Hematopoietic multipotent progenitor cell treated with erythropoietin and hydrocortisone succinate and interleukin-3 and kit ligand, for 8 days (in vitro differentiated cells): ENCODE data around the gene DNAH14.

ENCODE experiments used
- DNase-seq: peaks from one replicate; pipeline ENCODE4 v3.0.0-alpha.2; 2015

Gene DNAH14

DNA sequence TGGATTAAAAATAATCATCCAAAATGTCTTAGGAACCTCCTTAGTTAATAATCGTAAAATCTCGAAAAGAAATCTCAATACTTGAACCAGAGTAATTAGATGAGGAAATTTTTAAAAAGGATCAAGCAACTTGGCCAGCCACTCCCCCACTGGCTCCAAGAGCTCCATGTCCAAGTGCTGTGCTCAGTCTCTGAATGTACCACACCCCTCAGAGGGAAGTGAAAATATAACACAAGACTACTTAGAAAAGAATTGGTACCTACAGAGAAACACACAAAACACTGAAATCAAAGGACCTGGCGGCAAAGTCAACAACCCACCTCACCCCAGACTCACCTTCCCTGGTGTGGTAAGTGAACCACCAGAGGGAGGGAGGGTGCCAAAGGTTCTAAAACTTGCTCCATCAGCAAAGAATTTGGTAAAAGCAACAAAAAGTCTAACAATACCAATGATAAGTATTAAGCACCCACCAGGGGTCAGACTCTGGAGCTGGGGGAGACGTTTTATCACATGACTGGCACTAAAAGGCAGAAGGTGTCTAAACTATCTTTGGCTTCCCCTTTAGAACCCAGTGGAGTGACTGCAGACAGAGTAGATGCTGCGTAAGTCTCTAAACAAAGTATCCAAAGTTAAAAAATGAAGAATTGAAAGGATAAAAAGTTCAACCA, 484.4 kb downstream of the DNAH14 start:
- no peak for DNase-seq

DNA sequence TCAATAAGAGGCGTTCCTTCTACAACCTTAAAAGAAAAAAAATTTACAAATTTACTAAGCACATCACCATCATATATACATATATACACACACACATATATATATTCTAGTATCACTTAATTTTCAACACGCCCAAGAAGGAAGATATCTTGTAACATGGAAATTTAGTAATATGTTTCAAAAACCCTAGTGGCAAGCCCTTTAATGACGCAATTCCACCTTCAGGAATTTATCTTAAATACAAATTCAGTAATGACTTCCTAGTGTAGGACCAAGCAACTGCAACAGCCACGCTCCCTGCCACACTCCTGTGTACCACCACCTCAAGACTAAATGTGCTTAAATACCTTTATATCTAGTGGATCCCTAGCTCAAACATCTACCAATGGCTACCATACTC, 485.8 kb downstream of the DNAH14 start:
- DNase-seq = no peak

DNA sequence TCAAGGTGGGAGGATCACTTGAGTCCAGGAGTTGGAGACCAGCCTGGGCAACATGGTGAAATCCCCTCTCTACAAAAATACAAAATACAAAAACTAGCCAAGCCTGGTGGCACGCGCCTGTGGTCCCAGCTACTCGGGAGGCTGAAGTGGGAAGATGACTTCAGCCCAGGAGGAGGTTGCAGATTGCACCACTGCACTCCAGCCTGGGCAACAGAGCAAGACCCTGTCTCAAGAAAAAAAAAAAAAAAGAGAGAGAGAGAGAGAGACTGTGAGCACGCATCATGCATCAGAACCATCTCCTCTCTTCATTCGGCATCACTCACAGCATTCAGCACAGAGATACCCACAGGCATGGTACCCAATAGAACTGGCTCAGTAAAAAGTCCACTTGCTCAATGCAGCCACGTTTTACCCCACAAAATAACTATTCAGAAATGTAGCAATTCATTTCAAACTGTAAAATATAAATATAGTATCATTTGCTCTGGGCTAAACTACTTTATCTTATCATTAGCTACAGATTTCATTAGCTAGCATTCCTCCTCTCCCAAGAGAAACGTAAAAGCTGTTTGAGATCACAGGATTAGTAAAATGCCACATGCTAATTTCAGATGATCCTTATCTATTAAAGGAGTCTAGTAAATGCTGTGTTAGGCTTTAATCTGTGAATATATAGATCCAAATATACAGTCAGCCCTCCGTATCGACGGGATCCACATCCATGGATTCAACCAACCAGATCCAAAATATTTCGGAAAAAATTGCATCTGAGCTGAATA, 486.7 kb downstream of the DNAH14 start:
- no peak for DNase-seq

DNA sequence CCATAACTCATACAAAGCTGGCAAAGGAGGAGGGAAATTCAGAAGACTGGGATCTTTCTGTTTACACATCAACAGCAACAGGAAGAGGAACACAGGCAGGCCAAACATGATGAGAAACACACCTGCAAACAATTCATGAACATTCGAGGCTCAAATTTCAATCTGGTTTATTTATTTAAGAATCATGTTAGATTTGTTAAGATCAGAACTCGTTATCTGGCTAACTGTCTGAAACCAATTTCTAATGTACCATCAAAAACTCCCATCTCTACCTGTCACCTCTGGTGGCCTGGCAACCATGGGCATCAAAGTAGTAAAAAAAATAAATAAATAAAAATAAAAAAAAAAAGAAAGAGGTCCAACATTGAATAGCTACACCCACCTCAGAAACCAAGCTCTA, 488.6 kb downstream of the DNAH14 start:
- DNase-seq = no peak

DNA sequence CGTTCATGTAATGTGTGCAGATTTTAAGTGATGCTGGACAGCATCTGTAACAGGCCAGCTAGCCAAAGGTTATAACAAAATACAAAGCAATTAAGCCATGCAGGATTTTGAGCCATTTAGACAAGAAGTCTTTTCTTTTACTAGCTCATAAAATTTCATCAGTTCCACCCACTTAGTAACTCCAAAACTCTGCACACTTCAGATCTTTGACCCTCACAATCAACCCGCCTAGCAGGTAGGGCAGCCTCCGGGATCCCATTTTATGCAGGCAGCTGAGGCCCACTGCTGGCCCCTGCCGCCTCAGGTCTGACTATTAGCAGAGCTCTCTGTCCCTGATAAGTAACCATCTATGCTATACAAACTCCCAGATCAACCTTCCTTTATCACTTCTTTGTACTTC, 489.1 kb downstream of the DNAH14 start:
- DNase-seq = no peak

DNA sequence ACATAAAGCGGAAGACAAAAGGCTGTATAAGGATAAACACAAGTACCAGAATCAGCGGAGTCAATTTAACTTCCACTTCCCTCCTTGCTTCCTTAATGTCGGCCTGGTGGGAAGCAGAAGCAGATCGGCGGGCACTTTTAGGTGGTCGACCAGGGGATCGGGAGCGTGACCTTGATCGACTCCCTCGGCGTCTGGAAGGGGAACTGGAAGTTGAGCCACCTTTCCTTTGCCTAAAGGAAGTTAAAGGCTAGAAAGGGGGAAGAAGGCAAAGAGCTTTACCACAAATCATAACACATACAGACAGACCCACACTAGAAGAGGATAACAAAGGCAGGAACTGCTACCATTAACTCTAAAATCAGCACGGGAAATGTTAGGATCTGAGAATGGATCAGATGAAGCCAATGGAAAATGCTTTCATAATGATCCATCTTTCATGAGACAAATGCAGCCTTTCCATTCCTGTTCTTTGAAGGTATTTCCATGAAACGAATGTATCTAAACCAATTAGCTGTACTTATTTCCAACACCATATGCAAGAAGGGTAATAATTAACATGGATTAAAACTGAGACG, 492.6 kb downstream of the DNAH14 start:
- no peak for DNase-seq

DNA sequence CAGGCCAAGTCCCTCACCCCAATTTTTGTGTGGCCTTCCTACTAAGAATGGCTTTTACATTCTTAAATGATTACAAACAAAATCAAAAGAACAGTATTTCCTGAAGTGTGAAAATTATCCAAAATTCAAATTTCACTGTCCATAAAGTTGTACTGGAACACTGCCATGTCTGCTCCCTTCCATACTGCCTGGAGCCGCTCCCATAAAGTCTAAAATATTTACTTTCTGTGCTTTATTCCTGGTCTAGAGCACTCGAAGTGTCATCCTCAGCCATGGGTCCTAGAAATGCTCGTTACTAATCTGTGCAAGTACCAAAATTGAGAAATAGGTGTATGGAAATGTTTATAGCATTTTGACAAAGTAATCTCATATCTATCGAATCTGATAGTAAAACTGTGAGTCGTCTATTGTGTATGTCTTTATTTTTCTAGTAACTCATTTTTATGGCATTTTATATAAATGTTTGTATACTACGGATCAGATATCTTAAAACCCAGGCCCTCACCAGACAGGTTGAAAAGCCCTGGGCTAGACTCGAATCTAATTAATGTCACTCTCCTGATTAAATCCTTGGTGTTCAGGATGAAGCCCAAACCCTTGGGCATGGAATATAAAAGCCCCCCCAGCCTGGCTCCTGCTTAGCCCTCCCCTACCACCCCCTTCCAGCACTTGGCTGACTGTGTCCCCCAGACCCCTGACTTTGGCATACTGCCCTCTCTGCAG, 493.5 kb downstream of the DNAH14 start:
- DNase-seq = no peak

DNA sequence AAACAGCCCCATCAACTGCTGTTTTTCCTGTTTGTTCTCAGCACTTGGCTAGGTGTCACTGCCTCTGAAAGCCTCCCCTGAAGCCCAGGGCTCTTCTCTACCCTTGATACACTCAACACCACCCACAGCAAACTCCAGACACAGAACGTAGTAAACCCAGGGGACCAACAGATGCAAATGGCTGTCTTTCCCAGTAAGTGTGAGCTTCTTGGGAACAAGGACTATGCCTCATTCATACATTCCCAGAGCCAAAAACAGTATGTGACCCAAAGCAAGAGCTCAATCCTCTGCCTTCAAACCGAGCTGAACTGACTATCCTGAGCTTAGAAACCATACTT, 494.0 kb downstream of the DNAH14 start:
- DNase-seq = no peak

DNA sequence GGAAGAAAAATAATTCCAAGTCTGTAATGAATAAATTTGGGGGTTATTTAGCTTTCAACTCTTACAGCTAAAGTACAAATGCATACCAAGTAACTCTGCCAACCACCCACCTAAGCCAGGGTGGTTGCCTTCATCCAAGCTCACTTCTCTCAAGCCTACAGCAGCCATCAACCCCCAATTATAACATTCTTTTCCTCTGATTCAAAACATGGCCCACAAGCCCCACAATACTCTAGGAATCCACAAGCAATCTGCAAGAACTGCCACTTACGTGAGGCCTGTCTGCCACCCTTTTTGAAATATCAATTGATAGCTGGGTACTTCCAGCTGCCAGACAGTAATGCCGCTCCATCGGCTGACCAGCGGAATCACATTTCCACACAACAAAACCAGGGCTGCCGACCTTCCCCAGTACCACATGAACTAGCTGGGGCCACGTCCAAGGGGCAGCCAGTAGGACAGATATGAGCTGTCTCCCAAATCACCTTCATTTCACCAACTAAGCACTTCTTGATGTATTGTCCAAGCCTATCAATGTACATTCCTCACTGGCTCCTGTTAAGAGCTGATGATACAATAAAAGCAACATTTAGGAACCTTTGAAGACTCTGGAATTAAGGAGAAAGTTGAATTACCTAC, 495.2 kb downstream of the DNAH14 start:
- no peak for DNase-seq

DNA sequence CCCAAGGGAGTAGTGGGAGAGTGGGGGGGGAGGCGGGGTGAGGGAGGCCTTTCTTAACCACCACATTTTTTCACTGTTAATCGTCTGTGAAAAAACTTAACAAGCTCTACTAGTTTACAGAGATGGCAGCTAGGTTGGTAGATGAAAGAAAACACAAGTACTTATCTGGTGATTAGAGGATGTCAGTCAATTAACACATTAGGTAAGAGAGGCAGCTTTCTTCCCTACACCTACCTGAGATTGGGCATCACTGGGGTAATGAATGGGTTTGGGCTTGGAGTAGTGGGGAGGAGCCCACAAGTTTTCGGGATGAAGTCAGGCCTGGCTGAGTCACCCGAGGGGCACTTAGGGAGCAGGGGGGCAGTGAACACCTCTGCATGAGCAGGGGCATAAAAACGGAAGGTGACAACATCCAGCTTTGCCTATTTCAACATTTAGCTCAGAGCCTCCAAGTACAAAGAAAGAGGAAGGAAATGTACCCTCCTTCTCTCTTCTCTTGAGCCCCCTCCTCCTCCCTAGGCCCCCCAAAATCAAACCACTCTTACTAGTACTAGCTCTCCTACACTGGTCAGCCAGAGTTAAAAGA, 495.8 kb downstream of the DNAH14 start:
- DNase-seq = no peak

DNA sequence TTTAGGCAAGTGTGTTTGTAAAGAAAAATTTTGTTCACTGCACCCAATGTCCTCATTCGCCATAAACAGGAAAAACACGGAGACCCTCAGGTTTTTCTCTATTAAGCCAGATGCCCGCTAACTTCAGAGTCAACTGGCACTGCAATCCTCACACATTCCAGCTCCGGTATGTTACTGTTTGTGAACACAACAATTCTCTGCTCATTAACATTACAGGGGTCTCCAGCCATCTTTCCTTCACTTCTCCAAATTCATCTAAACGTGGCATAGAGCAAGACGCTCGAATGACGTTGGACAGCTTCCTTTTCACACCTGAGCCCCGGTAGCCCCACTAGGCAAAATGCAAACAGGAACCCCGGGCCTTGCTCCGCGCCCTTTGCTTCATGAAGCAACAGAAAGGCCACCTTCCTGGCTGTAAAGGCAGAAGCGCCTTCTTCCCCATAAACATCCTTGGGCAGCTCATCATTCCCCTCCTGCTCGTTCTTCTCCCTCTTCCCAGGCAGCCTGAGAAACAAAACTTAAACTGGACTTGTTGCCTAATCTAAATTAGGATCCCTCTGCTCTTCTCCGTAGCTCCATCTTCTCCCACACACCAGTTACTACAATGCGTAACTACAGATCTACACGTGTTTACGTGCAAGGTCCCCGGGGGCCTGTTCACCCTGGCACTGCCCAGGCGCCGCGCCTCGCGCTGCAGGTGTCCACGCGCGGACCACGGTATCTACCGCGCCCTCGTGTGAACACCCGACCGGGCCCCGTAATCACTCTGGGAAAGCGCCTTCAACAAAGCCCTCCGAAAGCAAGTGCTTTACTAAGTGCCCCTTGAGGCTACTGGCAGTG, 497.1 kb downstream of the DNAH14 start:
- peak; percentile 32 for DNase-seq

DNA sequence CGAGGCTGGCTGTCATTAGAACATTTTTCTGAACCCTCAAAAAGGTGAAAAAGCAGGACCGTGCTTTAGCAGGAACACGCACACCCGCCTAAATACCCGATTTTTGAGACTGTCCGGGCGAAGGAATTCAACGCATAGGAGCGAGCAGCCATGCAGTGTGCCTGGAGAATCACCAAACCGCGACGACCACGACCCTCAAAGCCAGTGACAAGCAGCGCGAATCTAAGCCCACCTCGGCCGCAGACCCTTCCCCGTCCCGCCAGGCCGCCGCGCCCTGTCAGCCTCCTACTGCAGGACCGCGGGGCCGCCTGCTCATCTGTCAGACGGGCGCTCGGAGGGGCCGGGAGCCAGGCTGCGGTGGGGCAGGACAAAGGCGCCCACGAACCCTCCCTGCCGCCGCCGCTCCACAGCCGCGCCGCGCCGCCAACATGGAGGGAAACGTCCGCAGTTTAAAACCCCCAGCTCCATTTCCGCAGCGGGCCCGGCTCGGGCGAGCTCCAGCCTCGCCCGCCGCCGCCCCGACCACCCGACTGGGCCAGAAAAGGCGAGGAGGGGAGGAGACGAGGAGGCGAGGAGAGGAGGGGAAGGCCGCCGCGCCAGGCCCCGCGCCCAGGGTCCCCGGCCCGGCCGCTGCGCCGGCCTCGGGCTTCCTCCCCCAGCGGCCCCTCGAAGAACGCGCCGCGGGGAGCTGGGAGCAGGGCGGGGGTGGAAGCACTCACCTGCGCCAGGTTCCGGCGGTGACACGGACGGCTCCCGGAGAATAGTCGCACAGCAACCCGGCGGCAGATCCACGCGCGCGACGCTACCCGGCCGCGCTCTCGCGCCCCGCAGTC, 498.0 kb downstream of the DNAH14 start, which contains the start of gene LBR:
Gene LBR (minus strand): TSS at position 804 of the 833 bp plus-strand sequence. CDS start 3,963 bp downstream, outside the sequence.
- DNase-seq = no peak

DNA sequence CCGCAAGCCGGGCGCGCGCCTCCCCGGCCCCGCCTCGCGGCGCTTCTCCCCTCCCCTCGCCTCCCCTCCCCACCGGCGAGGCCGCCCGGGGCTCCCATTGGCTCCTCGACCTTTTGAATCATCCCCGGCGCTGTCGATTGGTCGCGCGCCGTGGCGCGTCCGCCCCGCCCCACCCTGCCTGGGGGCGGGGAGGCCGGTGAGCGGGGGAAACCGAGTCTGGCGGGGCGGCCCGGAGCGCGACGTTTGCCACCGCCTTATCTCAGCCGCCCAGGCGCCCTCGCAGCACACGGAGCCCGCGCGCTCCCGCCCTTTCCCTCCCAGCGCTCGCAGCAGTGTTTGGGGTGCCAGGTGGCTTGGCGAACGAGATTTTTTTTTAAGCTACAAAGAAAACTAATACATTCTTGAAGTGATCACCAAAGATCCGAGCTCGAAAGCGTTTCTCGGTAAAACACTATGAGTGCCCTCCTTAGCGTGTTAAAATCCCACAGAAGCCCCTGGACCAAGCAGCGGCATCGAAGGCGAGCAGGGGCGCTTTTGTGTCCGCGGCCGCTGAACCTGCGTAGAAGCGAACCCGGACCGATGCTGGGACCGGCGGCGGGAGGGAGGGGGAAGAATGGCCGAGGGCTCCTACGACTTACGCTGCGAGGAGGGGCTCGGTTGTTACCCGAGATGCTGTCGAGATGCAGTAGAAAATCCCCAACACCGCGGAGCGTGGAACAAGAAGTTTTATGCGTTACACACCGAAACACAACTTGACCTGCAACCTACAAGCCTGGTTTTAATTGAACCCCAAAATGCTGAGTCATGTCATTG, 498.8 kb downstream of the DNAH14 start:
- peak; percentile 96 for DNase-seq

DNA sequence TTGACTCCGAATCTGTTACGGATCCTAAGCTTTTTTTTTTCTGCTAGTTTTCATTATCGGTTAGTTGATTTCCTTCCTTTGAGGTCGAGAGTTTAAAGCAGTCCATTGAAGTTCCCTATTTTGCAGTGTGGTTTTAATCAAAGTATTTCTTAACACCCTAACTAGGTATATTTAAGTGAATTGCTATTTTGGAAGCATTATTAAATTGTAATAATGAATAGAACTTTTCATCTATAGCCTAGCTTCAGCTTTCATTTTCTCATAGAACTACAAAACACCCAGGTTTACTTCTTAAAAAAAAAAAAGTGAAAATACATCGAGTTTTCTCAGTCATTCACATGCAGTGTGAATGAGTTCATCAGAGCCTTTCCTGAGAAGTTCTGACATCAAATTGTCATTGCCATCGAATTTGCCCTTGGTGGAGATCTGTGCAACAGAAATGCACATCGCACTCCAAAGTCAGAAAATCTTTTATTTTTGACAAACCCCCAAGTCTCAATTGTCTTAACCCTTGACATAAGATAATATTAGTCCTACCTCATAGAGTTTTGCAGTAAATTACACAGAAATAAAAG, 499.5 kb downstream of the DNAH14 start:
- DNase-seq = no peak

DNA sequence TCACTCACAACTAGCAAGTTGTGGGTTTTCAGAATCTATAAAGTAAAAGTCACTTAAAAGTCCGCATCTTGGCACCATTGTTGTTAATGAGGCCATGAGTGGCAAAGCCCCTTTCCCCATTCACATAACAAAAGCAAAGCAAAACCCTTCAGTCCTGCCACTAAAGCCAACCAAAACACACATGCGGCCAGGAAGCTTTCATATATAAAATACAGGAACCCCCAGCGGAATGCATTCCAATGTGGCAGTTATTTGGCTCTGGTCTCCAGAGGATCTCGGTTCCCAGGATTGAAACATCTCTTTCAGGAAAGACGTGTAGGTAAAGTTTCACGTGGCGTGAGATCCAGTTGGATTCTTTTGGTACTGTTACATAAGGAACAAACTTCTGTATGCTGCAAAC, 500.8 kb downstream of the DNAH14 start:
- DNase-seq = no peak

DNA sequence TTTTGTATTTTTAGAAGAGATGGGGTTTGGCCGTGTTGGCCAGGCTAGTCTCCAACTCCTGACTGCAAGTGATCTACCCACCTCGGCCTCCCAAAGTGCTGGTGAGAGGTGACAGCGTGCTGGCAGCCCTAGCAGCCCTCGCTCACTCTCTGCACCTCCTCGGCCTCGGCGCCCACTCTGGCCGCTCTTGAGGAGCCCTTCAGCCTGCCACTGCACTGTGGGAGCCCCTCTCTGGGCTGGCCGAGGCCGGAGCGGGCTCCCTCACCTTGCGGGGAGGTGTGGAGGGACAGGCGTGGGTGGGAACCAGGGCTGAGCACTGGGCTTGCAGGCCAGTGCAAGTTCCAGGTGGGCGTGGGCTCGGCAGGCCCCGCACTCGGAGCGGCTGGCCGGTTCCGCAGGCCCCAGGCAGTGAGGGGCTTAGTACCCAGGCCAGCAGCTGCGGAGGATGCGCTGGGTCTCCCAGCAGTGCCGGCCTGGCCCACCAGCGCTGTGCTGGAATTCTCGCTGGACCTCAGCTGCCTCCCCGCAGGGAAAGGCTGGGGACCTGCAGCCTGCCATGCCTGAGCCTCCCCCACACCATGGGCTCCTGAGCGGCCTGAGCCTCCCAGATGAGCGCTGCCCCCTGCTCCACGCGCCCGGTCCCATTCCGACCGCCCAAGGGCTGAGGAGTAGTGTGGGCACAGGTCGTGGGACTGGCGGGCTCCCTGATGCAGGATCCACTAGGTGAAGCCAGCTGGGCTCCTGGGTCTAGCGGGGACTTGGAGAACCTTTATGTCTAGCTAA, 501.8 kb downstream of the DNAH14 start:
- DNase-seq = no peak

DNA sequence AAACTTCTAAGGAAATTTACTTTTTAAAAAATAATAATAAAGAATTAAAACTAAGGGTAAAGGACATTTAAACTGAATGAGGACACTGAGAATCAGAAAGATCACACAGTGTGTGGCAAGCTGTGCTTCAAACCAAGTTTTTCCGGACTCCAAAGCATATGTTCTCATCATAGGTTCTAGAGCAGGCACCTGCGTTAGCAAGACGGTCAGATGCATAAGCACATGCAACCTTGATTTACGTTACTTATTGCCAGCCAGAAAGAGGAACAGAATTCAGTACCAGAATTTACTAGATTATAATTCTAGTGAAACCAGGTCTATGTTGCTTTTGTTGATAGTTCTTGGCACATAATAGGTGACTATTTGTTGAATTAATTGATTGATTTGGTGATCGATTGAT, 504.6 kb downstream of the DNAH14 start:
- DNase-seq = no peak

DNA sequence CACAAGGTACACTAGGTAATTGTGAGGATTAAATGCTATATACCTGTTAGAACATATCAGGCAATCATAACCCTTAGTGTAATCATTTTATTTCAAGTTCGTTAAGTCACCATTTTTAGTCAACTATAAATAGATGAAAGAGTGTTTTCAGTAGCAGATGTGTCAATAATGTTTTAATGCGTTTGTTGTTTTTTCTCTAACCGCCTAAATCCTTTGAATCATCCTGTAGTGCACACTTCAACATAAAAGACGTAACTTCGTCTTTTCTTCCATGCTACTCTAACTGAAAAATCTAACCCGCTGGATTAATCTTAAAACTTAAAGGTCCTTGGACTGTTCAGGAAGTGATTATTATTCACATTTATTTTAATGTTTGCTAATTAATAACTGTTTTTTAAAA, 505.6 kb downstream of the DNAH14 start:
- no peak for DNase-seq

DNA sequence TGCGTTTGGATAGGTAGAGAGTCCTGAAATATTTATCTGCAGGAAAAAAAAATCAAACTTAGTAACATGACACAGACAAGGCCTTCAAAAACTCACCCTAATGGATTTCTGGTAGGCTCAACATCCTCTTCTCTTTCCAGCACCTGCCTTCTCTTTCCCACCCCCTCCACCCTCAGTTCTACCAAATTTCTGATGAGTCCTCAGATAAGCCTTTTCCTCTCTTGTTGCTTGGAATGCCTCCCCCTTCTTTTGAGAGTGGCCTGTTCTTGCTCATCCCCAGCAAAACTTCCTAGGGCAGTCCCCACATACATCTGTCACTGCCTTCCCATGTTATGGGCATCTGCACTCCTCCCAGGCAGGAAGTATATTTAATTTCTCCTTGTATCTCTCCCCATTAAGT, 506.0 kb downstream of the DNAH14 start:
- no peak for DNase-seq
